OCI-LY3 (cell line): ENCODE data around the gene NOVA2.

ENCODE experiments used
- EZH2phosphoT487 ChIP-seq: fragments of 200-600 bp; shearing (Covaris generic); IDR thresholded peaks from 2 replicates; pipeline ENCODE4 v1.6.1; 2018; ENCODE audit warnings: antibody characterized with exemption, mixed run types, low read depth
- TF ChIP-seq, protein P1 (sequence below): fragments of 200-600, 300-600 bp; sonication (generic); IDR thresholded peaks from 2 replicates; pipeline ENCODE4 v1.5.1; 2014; ENCODE audit warnings: antibody characterized with exemption, low read length, low read depth

DNA sequence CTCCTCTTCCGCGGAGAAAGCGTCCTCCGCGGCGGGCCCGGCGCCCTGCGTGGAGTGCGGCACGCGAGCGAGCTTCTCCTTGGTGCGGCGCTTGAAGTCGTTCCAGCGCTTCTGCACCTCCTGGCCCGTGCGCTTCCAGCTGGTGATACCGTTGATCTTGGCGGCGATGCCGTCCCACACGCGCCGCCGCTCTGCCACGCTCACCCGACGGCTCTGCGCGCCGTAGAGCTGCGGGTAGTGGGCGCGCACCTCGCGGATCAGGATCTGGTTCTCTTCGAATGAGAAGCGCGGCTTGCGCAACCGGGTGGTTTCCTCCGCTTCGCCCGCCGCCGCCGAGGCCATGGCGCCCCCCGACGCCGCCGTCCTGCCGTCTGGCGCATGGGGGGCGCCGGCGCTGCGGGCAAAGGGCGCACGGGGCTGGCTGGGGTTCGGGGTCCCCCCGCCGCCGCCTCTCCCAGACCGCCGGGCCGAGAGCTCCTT is 72.2 kb downstream of the NOVA2 start:
- TF ChIP-seq, protein P1, sequence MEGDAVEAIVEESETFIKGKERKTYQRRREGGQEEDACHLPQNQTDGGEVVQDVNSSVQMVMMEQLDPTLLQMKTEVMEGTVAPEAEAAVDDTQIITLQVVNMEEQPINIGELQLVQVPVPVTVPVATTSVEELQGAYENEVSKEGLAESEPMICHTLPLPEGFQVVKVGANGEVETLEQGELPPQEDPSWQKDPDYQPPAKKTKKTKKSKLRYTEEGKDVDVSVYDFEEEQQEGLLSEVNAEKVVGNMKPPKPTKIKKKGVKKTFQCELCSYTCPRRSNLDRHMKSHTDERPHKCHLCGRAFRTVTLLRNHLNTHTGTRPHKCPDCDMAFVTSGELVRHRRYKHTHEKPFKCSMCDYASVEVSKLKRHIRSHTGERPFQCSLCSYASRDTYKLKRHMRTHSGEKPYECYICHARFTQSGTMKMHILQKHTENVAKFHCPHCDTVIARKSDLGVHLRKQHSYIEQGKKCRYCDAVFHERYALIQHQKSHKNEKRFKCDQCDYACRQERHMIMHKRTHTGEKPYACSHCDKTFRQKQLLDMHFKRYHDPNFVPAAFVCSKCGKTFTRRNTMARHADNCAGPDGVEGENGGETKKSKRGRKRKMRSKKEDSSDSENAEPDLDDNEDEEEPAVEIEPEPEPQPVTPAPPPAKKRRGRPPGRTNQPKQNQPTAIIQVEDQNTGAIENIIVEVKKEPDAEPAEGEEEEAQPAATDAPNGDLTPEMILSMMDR = no peak
- TF ChIP-seq EZH2phosphoT487 = no peak
